ENCODE results near the gene PCDHB10. TPM values are rescaled to one million over a fixed set of nuclear protein-coding genes. Genes with fewer than 3 reads are reported as not detected.
A peak's percentile ranks its signal among the peaks of the same experiment; 100 is the strongest.
"Not testable (repeated sequence)": the region's sequence is repeated elsewhere in the genome, so short reads cannot be mapped to it uniquely, and the experiment has no call there.

The PCDHB10 gene
- total RNA-seq, 1 donor from 2014 or later = 0.26 TPM

DNA sequence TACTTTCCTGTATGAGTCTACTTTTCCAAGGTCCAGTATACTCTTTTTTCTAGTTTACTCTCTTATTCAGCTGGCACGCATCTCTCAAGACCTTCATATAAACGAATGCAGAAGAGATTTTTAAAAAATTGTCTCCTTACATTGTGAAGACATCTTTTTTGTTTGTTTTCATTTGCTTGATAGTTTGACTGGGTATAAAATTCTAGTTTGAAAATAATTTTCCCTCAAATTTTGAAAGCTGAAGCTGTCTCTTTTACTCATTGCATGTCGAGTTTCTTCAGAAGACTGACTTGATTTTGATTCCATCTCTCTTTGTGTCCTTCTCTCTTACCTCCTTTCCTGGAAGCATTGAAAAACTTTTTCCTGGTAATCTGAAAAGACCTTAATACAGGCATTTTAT is 4.2 kb downstream of the PCDHB10 start:
- no peak for FAIRE-seq

DNA sequence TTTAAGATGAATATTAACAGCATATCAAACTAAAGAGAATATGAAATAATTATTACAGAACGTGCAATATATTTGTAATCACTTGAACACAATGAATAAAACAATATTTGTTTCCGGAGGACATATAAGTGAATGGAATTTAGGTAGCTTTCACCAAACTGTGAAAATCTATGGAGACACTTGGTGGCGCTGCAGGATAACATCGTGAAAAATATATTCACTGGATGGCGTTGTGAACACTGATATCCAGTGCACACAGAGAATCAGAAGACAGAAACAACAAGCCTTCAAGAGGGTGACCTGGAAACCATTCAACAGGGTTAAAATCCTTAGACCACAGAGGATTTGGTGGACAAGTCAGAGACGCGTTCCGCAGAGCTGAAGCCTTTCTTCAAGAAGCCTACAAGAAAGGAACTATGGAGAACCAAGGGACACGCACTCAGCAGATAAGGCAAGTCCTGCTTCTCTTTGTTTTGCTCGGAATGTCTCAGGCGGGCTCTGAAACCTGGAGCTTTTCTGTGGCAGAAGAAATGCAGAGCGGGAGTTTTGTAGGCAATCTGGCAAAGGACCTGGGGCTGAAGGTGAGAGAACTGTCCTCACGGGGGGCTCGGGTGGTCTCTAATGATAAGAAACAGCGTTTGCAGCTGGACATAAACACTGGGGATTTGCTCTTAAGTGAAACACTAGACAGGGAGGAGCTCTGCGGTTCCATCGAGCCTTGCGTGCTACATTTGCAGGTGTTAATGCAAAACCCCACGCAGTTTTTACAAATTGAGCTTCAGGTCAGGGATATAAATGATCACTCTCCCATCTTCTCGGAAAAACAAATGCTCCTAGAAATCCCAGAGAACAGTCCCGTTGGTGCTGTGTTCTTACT is 7.4 kb downstream of the PCDHB10 start, which contains the start of gene PCDHB11:
Gene PCDHB11 (plus strand): TSS at position 269 of the 877 bp plus-strand sequence. CDS start 148 bp downstream, at position 417.
- no peaks in the 10 kb centered on the region for H3K36me3 ChIP-seq (ENCODE audit: control insufficient read depth, insufficient read depth, low read length)
- peak within 1 kb of the TSS; percentile 2 for H3K4me3 ChIP-seq (ENCODE audit: low read depth, low read length)
- TF ChIP-seq, protein P1, sequence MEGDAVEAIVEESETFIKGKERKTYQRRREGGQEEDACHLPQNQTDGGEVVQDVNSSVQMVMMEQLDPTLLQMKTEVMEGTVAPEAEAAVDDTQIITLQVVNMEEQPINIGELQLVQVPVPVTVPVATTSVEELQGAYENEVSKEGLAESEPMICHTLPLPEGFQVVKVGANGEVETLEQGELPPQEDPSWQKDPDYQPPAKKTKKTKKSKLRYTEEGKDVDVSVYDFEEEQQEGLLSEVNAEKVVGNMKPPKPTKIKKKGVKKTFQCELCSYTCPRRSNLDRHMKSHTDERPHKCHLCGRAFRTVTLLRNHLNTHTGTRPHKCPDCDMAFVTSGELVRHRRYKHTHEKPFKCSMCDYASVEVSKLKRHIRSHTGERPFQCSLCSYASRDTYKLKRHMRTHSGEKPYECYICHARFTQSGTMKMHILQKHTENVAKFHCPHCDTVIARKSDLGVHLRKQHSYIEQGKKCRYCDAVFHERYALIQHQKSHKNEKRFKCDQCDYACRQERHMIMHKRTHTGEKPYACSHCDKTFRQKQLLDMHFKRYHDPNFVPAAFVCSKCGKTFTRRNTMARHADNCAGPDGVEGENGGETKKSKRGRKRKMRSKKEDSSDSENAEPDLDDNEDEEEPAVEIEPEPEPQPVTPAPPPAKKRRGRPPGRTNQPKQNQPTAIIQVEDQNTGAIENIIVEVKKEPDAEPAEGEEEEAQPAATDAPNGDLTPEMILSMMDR (IDR thresholded peaks at IDR 0.05; ENCODE audit: insufficient read depth, low read length, severe bottlenecking) = no peak
- no peak for FAIRE-seq
- no peak for DNase-seq (ENCODE audit: low read depth)
- no peaks in the 10 kb centered on the region for H3K27me3 ChIP-seq (ENCODE audit: control insufficient read depth, insufficient read depth, low read length)

More for the DNA sequence above, 4.2 kb downstream of the PCDHB10 start:
- Histone ChIP-seq H3K4me3 (ENCODE audit: low read depth, low read length) (no peak overlapping the region), H3K27me3 (ENCODE audit: control insufficient read depth, insufficient read depth, low read length) (no peaks in the 10 kb centered on the region), H3K36me3 (ENCODE audit: control insufficient read depth, insufficient read depth, low read length) (no peaks in the 10 kb centered on the region)
- TF ChIP-seq, protein P1 (IDR thresholded peaks at IDR 0.05; ENCODE audit: insufficient read depth, low read length, severe bottlenecking) = no peak
- DNase-seq (ENCODE audit: low read depth) = no peak

DNA sequence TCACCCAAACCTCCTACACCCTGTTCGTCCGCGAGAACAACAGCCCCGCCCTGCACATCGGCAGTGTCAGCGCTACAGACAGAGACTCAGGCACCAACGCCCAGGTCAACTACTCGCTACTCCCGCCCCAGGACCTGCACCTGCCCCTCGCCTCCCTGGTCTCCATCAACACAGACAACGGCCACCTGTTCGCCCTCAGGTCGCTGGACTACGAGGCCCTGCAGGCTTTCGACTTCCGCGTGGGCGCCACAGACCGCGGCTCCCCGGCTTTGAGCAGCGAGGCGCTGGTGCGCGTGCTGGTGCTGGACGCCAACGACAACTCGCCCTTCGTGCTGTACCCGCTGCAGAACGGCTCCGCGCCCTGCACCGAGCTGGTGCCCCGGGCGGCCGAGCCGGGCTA is 9.0 kb downstream of the PCDHB10 start:
- not testable (repeated sequence) for H3K36me3 ChIP-seq (ENCODE audit: control insufficient read depth, insufficient read depth, low read length); H3K27me3 ChIP-seq (ENCODE audit: control insufficient read depth, insufficient read depth, low read length); H3K4me3 ChIP-seq (ENCODE audit: low read depth, low read length); FAIRE-seq; DNase-seq (ENCODE audit: low read depth)

DNA sequence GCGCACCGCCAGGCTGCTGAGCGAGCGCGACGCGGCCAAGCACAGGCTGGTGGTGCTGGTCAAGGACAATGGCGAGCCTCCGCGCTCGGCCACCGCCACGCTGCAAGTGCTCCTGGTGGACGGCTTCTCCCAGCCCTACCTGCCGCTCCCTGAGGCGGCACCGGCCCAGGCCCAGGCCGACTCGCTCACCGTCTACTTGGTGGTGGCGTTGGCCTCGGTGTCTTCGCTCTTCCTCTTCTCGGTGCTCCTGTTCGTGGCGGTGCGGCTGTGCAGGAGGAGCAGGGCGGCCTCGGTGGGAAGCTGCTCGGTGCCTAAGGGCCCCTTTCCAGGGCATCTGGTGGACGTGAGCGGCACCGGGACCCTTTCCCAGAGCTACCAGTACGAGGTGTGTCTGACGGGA is 9.5 kb downstream of the PCDHB10 start:
- not testable (repeated sequence) for H3K27me3 ChIP-seq (ENCODE audit: control insufficient read depth, insufficient read depth, low read length); DNase-seq (ENCODE audit: low read depth); H3K4me3 ChIP-seq (ENCODE audit: low read depth, low read length); FAIRE-seq; H3K36me3 ChIP-seq (ENCODE audit: control insufficient read depth, insufficient read depth, low read length)

DNA sequence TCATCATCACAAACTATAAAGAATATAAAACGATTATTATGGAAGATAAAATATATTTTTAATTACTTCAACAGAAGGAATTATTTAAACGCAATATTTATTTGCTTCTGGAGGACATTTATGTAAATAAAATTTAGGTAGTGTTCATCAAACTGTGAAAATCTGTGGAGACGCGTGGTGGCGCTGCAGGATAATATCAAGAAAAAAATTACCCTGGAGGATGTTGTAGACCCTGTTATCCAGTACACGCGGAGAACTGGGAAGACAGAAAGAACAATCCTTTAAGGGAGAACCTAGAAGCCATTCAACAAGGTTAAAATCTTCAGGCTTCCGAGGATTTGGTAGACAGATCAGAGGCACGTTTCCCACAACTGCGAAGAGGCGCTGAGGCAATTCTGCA is 16.3 kb downstream of the PCDHB10 start, which contains the start of gene PCDHB12:
Gene PCDHB12 (plus strand): TSS at position 242 of the 400 bp plus-strand sequence. CDS start 189 bp downstream, outside the sequence.
- DNase-seq (ENCODE audit: low read depth) (no peak), FAIRE-seq (no peak)
- TF ChIP-seq, protein P1 (IDR thresholded peaks at IDR 0.05; ENCODE audit: insufficient read depth, low read length, severe bottlenecking) = no peak
- Histone ChIP-seq H3K4me3 (ENCODE audit: low read depth, low read length) (no peak within 1 kb of the TSS), H3K36me3 (ENCODE audit: control insufficient read depth, insufficient read depth, low read length) (no peaks in the 10 kb centered on the region), H3K27me3 (ENCODE audit: control insufficient read depth, insufficient read depth, low read length) (no peaks in the 10 kb centered on the region)

DNA sequence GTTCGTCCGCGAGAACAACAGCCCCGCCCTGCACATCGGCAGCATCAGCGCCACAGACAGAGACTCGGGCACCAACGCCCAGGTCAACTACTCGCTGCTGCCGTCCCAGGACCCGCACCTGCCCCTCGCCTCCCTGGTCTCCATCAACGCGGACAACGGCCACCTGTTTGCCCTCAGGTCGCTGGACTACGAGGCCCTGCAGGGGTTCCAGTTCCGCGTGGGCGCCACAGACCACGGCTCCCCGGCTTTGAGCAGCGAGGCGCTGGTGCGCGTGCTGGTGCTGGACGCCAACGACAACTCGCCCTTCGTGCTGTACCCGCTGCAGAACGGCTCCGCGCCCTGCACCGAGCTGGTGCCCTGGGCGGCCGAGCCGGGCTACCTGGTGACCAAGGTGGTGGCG is 18.1 kb downstream of the PCDHB10 start:
- not testable (repeated sequence) for H3K4me3 ChIP-seq (ENCODE audit: low read depth, low read length); H3K27me3 ChIP-seq (ENCODE audit: control insufficient read depth, insufficient read depth, low read length); H3K36me3 ChIP-seq (ENCODE audit: control insufficient read depth, insufficient read depth, low read length); DNase-seq (ENCODE audit: low read depth); FAIRE-seq

DNA sequence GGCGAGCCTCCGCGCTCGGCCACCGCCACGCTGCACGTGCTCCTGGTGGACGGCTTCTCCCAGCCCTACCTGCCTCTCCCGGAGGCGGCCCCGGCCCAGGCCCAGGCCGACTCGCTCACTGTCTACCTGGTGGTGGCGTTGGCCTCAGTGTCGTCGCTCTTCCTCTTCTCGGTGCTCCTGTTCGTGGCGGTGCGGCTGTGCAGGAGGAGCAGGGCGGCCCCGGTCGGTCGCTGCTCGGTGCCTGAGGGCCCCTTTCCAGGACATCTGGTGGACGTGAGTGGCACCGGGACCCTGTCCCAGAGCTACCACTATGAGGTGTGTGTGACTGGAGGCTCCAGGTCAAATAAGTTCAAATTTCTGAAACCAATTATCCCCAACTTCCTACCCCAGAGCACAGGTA is 18.7 kb downstream of the PCDHB10 start:
- H3K27me3 ChIP-seq (ENCODE audit: control insufficient read depth, insufficient read depth, low read length); H3K36me3 ChIP-seq (ENCODE audit: control insufficient read depth, insufficient read depth, low read length); FAIRE-seq; H3K4me3 ChIP-seq (ENCODE audit: low read depth, low read length); DNase-seq (ENCODE audit: low read depth): not testable (repeated sequence)

Measured in bronchial epithelial cell (primary cell).